Muscle layer of colon (tissue), 2 donors: ENCODE data around the gene C22orf23.
A peak's percentile ranks its signal among the peaks of the same experiment; 100 is the strongest.

Experiments used
- H3K27ac ChIP-seq: one replicate; pipeline ENCODE4 v1.7.0; 2013; ENCODE audit warnings: low read depth, mild to moderate bottlenecking, low read length, moderate library complexity
- H3K27me3 ChIP-seq, 2 donors: one replicate each; pipeline ENCODE4 v1.7.0; 2013; ENCODE audit warnings: low read length in 2 of 2, mild to moderate bottlenecking in 2 of 2; ENCODE audit not compliant: insufficient read depth in 2 of 2, control insufficient read depth in 1 of 2
- H3K36me3 ChIP-seq: one replicate; pipeline ENCODE4 v1.7.0; 2013; ENCODE audit warnings: mild to moderate bottlenecking, low read length; ENCODE audit not compliant: insufficient read depth
- H3K4me1 ChIP-seq: one replicate; pipeline ENCODE4 v1.7.0; 2013; ENCODE audit warnings: mild to moderate bottlenecking, low read length; ENCODE audit not compliant: insufficient read depth
- H3K4me3 ChIP-seq, 2 donors: one replicate each; pipeline ENCODE4 v1.7.0; 2013; ENCODE audit warnings: low read length in 2 of 2, low read depth in 1 of 2, mild to moderate bottlenecking in 1 of 2, moderate library complexity in 1 of 2
- H3K9ac ChIP-seq: one replicate; pipeline ENCODE4 v1.7.0; 2013; ENCODE audit warnings: low read length
- H3K9me3 ChIP-seq: one replicate; pipeline ENCODE4 v1.7.0; 2013; ENCODE audit warnings: mild to moderate bottlenecking, low read length
- donor health status: abdominal sarcoma.
- donor health status: Adenocarcinoma of cecum.

C22orf23 gene

GRCh38 chr22:37930270-37930951 lies 23.0 kb downstream of the C22orf23 start:
- Histone ChIP-seq H3K9me3 (no peaks in the 10 kb centered on the region), H3K36me3 (peaks cover 77% of the 10 kb centered on the region)

DNA sequence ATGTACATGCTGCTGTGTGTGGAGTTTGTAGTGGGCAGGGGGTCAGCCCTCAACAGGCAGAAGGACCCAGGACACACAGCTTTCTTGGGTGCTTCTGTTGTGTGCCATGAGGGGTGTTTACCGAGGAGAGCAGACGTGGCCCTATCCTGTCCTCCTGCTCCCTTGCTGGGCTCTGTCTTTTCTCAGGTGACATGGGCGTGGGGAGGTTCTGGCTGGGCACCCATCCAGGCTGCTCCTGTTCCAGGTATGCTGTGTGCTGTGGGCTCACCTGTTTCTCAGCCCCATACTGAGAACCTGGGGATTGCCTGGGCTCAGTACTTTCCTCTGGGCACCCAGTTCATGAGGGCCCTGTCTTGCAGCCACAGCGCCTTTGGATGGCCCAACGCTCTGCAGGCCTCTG lies 24.0 kb downstream of the C22orf23 start:
- no peak overlapping the region for H3K27ac ChIP-seq
- no peak overlapping the region for H3K4me3 ChIP-seq
- H3K4me1 ChIP-seq = peaks cover 56% of the 10 kb centered on the region
- peaks cover 87% of the 10 kb centered on the region for H3K36me3 ChIP-seq
- H3K9ac ChIP-seq = no peak overlapping the region
- no peaks in the 10 kb centered on the region for H3K27me3 ChIP-seq
- H3K9me3 ChIP-seq = no peaks in the 10 kb centered on the region

More at GRCh38 chr22:37930270-37930951, 23.0 kb downstream of the C22orf23 start:
- Histone ChIP-seq H3K27ac (peak overlapping the region; percentile 73), H3K4me3 (no peak overlapping the region), H3K9ac (no peak overlapping the region), H3K4me1 (peaks cover 56% of the 10 kb centered on the region), H3K27me3 (no peaks in the 10 kb centered on the region)

GRCh38 chr22:37927637-37927936 lies 25.8 kb downstream of the C22orf23 start:
- peaks cover 88% of the 10 kb centered on the region for H3K36me3 ChIP-seq
- no peak overlapping the region for H3K27ac ChIP-seq
- H3K4me1 ChIP-seq = peaks cover 39% of the 10 kb centered on the region
- H3K27me3 ChIP-seq = no peaks in the 10 kb centered on the region
- no peak overlapping the region for H3K4me3 ChIP-seq
- no peaks in the 10 kb centered on the region for H3K9me3 ChIP-seq
- no peak overlapping the region for H3K9ac ChIP-seq

DNA sequence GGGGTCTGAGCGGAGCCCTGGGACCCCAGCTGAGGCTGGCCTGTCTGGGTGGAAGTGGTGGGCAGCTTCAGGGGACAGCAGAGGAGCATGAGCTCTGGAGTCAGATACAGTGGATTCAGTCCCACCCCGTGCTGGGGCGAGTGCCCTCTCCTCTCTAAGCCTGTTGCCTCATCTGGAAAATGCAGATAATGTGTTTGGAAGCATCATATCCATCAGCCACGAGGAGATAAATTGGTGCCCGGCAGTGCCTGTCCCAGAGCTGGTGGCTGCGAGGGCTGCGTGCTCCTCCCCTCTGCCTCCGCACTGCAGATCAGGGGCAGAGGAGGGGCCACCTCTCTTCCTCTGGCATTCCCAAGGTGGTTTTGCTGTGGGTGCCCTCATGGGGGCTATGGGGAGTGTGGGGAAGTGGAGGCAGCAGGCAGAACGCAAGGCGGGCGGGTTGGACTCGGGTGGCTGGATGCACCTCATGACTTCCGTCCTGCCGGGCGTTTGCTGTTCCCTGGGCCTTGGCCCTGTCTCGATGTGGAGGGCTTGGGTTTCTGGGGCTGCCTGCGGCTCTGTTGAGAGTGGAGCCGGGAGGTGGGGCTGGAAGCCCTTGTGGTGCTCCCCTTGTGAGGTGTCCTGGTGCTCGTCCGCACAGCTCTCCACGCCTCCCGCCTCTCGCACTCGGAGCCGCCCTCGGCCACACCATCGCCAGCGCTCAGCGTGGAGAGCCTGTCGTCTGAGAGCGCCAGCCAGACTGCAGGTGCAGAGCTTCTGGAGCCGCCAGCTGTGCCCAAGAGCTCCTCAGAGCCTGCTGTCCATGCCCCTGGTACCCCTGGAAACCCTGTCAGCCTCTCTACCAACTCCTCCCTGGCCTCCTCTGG lies 26.4 kb downstream of the C22orf23 start:
- Histone ChIP-seq H3K4me1 (peaks cover 33% of the 10 kb centered on the region), H3K36me3 (peaks cover 82% of the 10 kb centered on the region), H3K9ac (no peak overlapping the region), H3K9me3 (no peaks in the 10 kb centered on the region), H3K27ac (no peak overlapping the region), H3K4me3 (no peak overlapping the region), H3K27me3 (no peaks in the 10 kb centered on the region)

GRCh38 chr22:37926358-37926757 lies 27.0 kb downstream of the C22orf23 start:
- Histone ChIP-seq H3K36me3 (peaks cover 82% of the 10 kb centered on the region), H3K9ac (no peak overlapping the region), H3K4me3 (no peak overlapping the region), H3K4me1 (peaks cover 29% of the 10 kb centered on the region), H3K27me3 (no peaks in the 10 kb centered on the region), H3K27ac (no peak overlapping the region), H3K9me3 (no peaks in the 10 kb centered on the region)

DNA sequence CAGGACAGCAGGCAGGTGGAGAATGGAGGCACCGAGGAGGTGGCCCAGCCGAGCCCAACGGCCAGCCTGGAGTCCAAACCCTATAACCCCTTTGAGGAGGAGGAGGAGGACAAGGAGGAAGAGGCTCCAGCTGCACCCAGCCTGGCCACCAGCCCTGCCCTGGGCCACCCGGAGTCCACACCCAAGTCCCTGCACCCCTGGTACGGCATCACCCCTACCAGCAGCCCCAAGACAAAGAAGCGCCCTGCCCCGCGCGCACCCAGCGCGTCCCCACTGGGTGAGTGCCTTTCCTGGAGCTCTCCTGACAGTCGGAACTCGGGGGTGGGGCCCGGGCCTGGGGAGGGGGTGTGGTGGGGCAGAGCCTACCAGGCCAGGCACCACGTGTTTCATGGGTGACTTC lies 27.6 kb downstream of the C22orf23 start:
- Histone ChIP-seq H3K9me3 (no peaks in the 10 kb centered on the region), H3K4me1 (peaks cover 24% of the 10 kb centered on the region), H3K4me3 (no peak overlapping the region), H3K36me3 (peaks cover 77% of the 10 kb centered on the region), H3K27me3 (no peaks in the 10 kb centered on the region), H3K27ac (no peak overlapping the region), H3K9ac (no peak overlapping the region)

DNA sequence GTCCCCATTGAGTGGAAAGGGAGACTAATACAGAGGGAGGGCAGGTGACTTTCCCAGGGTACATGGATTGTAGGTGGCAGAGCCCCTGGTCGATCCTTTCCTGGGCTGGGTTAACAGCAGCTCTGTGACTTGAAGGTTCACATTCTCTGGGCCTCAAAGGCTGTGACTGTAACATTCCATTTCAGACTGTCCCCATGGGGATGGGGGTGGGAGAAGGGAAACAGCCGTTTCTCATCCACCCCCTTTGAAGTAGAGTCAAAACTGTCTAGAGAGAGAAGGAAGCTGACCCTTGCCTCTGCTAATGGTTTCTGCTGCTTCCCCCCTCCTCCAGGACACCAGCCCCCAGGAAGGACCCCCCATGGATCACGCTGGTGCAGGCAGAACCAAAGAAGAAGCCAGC lies 28.1 kb downstream of the C22orf23 start:
- H3K4me1 ChIP-seq = peaks cover 20% of the 10 kb centered on the region
- peak overlapping the region; percentile 52 for H3K27ac ChIP-seq

GRCh38 chr22:37924386-37925065 lies 28.9 kb downstream of the C22orf23 start:
- Histone ChIP-seq H3K9me3 (no peaks in the 10 kb centered on the region), H3K36me3 (peaks cover 70% of the 10 kb centered on the region), H3K27me3 (no peaks in the 10 kb centered on the region), H3K9ac (no peak overlapping the region), H3K4me3 (no peak overlapping the region), H3K27ac (no peak overlapping the region), H3K4me1 (peaks cover 12% of the 10 kb centered on the region)

More for the DNA sequence above, 28.1 kb downstream of the C22orf23 start:
- Histone ChIP-seq H3K27me3 (no peaks in the 10 kb centered on the region), H3K9me3 (no peaks in the 10 kb centered on the region), H3K4me3 (no peak overlapping the region), H3K36me3 (peaks cover 73% of the 10 kb centered on the region), H3K9ac (no peak overlapping the region)

DNA sequence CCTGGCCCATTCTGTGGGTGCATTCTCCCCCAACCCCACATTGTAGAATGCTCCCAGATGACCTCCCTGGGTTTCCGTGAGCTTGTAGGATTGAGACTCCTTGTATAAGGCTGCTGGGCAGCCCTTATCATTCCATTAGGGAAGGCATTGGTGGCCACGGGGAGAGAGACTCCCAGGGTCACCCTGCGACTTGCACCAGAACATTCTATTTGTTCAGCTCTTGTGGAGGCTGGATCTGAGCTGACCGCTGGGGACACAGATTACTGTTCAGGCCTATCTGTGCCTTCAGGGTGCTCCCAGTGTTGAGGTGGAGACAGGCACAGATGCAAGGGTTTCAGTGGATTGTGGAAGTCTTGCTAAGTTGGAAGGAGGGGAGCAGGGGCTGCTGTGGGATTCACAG lies 29.5 kb downstream of the C22orf23 start:
- no peaks in the 10 kb centered on the region for H3K9me3 ChIP-seq
- peaks cover 68% of the 10 kb centered on the region for H3K36me3 ChIP-seq
- H3K27ac ChIP-seq = no peak overlapping the region
- peaks cover 7% of the 10 kb centered on the region for H3K4me1 ChIP-seq
- no peak overlapping the region for H3K4me3 ChIP-seq
- H3K9ac ChIP-seq = no peak overlapping the region
- H3K27me3 ChIP-seq = no peaks in the 10 kb centered on the region

DNA sequence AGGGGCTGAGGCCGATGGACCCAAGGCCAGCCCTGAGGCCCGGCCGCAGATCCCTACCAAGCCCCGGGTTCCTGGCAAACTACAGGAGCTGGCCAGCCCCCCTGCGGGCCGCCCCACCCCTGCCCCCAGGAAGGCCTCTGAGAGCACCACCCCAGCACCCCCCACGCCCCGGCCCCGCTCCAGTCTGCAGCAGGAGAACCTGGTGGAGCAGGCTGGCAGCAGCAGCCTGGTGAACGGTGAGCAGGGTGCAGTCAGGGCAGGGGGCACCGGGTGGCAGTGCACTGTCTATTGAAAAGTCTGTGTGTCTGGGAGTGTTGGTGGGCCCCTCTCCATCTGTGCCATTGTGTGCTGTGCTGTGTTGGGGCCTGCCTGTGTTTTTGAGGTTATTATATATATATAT lies 31.2 kb downstream of the C22orf23 start:
- Histone ChIP-seq H3K27me3 (no peaks in the 10 kb centered on the region), H3K36me3 (peaks cover 72% of the 10 kb centered on the region), H3K9me3 (no peaks in the 10 kb centered on the region), H3K27ac (peak overlapping the region; percentile 7), H3K4me1 (peaks cover 10% of the 10 kb centered on the region), H3K4me3 (no peak overlapping the region), H3K9ac (no peak overlapping the region)

GRCh38 chr22:37920126-37920525 lies 33.3 kb downstream of the C22orf23 start:
- Histone ChIP-seq H3K9ac (no peak overlapping the region), H3K4me1 (peaks cover 16% of the 10 kb centered on the region), H3K27me3 (no peaks in the 10 kb centered on the region), H3K4me3 (no peak overlapping the region), H3K9me3 (no peaks in the 10 kb centered on the region), H3K36me3 (peaks cover 71% of the 10 kb centered on the region), H3K27ac (peak overlapping the region; percentile 31)
